Measurements from ENCODE around the gene TSPAN9. TPM values are rescaled to one million over a fixed set of nuclear protein-coding genes. Genes with fewer than 3 reads are reported as not detected.

TSPAN9 gene
- polyA plus RNA-seq, 1 donor (not counting 4 experiments of a cell fraction or from before 2014, with no cell fraction given): 27.5 TPM

DNA sequence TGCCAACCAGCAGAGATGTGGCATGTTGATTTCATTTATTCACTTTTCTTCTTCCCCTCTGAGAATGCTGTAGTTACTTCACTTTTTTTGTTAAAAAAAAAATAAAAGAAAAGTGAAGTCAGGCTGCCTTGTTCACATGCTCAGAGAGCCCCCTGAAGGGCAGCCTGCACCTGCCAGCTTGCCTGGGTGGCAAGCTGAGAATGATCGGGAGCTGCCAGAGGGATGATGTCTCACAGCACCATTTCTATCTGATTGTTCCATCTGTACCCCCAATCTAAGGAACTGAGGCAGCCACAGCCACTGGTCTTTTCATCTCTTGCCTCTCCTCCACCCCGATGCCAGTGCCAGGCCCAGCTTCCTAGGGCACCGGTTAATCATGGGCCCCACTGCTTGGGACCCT, 118.2 kb downstream of the TSPAN9 start:
- Histone ChIP-seq H3K4me1 (ENCODE audit: control insufficient read depth, extremely low read depth, insufficient read depth, low read length) (peaks cover 9% of the 10 kb centered on the region), H3K4me3 (ENCODE audit: control insufficient read depth in 2 of 3, extremely low read depth in 1 of 3, insufficient read depth in 2 of 3, low read depth in 1 of 3, low read length in 3 of 3) (no peak overlapping the region), H3K9ac (ENCODE audit: control insufficient read depth, extremely low read depth, insufficient read depth, low read length) (no peak overlapping the region), H3K9me1 (ENCODE audit: control insufficient read depth, extremely low read depth, insufficient read depth, low read length) (no peaks in the 10 kb centered on the region), H3K9me3 (ENCODE audit: control insufficient read depth, low read depth, low read length) (no peaks in the 10 kb centered on the region), H3K36me3 (ENCODE audit: control insufficient read depth in 2 of 2, extremely low read depth in 1 of 2, insufficient read depth in 2 of 2, low read length in 2 of 2) (no peaks in the 10 kb centered on the region), H3K27me3 (ENCODE audit: control insufficient read depth, extremely low read depth, insufficient read depth, low read length) (peaks cover 4% of the 10 kb centered on the region), H3K79me2 (ENCODE audit: control insufficient read depth, insufficient read depth, low read length) (no peaks in the 10 kb centered on the region), H3K27ac (ENCODE audit: control insufficient read depth, insufficient read depth, low read length) (no peak overlapping the region), H4K20me1 (ENCODE audit: control insufficient read depth, extremely low read depth, insufficient read depth, low read length) (peaks cover 9% of the 10 kb centered on the region), H3K4me2 (ENCODE audit: control insufficient read depth, extremely low read depth, insufficient read depth, low read depth, low read length) (no peak overlapping the region), H2AFZ (ENCODE audit: control insufficient read depth, low read length) (no peak overlapping the region)
- no peak for DNase-seq (ENCODE audit: low read depth, low spot score)
- FAIRE-seq: no peak
- dilution Hi-C loops (cut with MboI; ENCODE audit: extremely low pct_ligation_motif_present, low sequenced_read_pairs): no loop called here
- TF ChIP-seq EZH2 (IDR thresholded peaks at IDR 0.05; ENCODE audit: low read length): no peak
- TF ChIP-seq, protein P1, sequence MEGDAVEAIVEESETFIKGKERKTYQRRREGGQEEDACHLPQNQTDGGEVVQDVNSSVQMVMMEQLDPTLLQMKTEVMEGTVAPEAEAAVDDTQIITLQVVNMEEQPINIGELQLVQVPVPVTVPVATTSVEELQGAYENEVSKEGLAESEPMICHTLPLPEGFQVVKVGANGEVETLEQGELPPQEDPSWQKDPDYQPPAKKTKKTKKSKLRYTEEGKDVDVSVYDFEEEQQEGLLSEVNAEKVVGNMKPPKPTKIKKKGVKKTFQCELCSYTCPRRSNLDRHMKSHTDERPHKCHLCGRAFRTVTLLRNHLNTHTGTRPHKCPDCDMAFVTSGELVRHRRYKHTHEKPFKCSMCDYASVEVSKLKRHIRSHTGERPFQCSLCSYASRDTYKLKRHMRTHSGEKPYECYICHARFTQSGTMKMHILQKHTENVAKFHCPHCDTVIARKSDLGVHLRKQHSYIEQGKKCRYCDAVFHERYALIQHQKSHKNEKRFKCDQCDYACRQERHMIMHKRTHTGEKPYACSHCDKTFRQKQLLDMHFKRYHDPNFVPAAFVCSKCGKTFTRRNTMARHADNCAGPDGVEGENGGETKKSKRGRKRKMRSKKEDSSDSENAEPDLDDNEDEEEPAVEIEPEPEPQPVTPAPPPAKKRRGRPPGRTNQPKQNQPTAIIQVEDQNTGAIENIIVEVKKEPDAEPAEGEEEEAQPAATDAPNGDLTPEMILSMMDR (optimal IDR thresholded peaks at IDR 0.05 in 1 of 3, IDR thresholded peaks at IDR 0.05 in 1 of 3, conservative IDR thresholded peaks at IDR 0.05 in 1 of 3; ENCODE audit: extremely low read depth in 1 of 3, insufficient read depth in 2 of 3, low read length in 3 of 3): no peak

DNA sequence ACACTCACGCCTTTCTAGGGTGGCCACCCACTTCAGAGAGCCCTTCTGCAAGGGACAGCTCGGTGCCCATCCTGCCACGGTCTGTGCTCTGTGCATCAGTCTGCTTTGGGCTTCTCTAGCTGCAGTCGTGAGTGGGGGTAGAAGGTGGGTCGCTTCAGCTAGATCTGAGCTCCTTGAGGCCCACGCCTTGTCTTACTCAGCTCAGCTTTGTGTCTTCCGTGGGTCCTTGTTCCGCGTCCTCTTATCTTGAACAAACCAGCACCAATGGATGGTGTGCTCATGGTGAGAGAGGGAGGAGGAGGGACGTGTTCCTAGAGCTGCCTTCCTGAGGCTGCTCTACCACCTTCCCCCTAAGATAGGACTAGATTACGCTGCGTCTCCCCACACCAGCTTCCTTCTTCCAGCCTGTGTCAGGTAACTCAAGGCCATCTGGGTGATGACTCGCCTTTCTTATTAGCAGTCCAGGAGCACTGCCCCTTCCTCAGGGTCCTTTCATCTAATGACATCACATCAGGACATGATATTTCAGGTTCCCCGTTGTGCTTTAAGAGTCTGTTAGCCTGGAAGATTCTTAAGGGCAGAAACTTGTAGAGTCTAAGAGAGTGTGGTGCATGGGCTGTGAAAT, 118.8 kb downstream of the TSPAN9 start:
- no peak for FAIRE-seq
- dilution Hi-C loops (cut with MboI; ENCODE audit: extremely low pct_ligation_motif_present, low sequenced_read_pairs): no loop called here

More for the DNA sequence above, 118.8 kb downstream of the TSPAN9 start:
- Histone ChIP-seq H3K79me2 (ENCODE audit: control insufficient read depth, insufficient read depth, low read length) (no peaks in the 10 kb centered on the region), H4K20me1 (ENCODE audit: control insufficient read depth, extremely low read depth, insufficient read depth, low read length) (peaks cover 11% of the 10 kb centered on the region), H3K4me1 (ENCODE audit: control insufficient read depth, extremely low read depth, insufficient read depth, low read length) (peaks cover 9% of the 10 kb centered on the region), H3K9ac (ENCODE audit: control insufficient read depth, extremely low read depth, insufficient read depth, low read length) (no peak overlapping the region), H3K4me3 (ENCODE audit: control insufficient read depth in 2 of 3, extremely low read depth in 1 of 3, insufficient read depth in 2 of 3, low read depth in 1 of 3, low read length in 3 of 3) (no peak overlapping the region), H3K27me3 (ENCODE audit: control insufficient read depth, extremely low read depth, insufficient read depth, low read length) (peaks cover 4% of the 10 kb centered on the region), H3K27ac (ENCODE audit: control insufficient read depth, insufficient read depth, low read length) (no peak overlapping the region), H2AFZ (ENCODE audit: control insufficient read depth, low read length) (no peak overlapping the region), H3K9me1 (ENCODE audit: control insufficient read depth, extremely low read depth, insufficient read depth, low read length) (no peaks in the 10 kb centered on the region), H3K4me2 (ENCODE audit: control insufficient read depth, extremely low read depth, insufficient read depth, low read depth, low read length) (no peak overlapping the region), H3K9me3 (ENCODE audit: control insufficient read depth, low read depth, low read length) (no peaks in the 10 kb centered on the region), H3K36me3 (ENCODE audit: control insufficient read depth in 2 of 2, extremely low read depth in 1 of 2, insufficient read depth in 2 of 2, low read length in 2 of 2) (no peaks in the 10 kb centered on the region)
- DNase-seq (ENCODE audit: low read depth, low spot score): no peak
- TF ChIP-seq EZH2 (IDR thresholded peaks at IDR 0.05; ENCODE audit: low read length): no peak
- TF ChIP-seq, protein P1 (optimal IDR thresholded peaks at IDR 0.05 in 1 of 3, IDR thresholded peaks at IDR 0.05 in 1 of 3, conservative IDR thresholded peaks at IDR 0.05 in 1 of 3; ENCODE audit: extremely low read depth in 1 of 3, insufficient read depth in 2 of 3, low read length in 3 of 3): no peak
